ENCODE data around the gene SRGAP2C. TPM values are rescaled to one million over a fixed set of nuclear protein-coding genes. Genes with fewer than 3 reads are reported as not detected.
A peak's percentile ranks its signal among the peaks of the same experiment; 100 is the strongest.
"Not testable (repeated sequence)": the region's sequence is repeated elsewhere in the genome, so short reads cannot be mapped to it uniquely, and the experiment has no call there.

SRGAP2C gene
- total RNA-seq, 1 experiment from 2014 or later: 49.9 TPM

- H2AFZ ChIP-seq; H3K27me3 ChIP-seq (ENCODE audit: insufficient read depth, low read depth); H3K4me1 ChIP-seq (replicated peaks; ENCODE audit: insufficient read depth); POLR2A ChIA-PET (ENCODE audit: unreplicated experiment); H3K4me2 ChIP-seq; H3K36me3 ChIP-seq (ENCODE audit: low read depth); H3K4me3 ChIP-seq; H3K27ac ChIP-seq; H3F3A ChIP-seq (ENCODE audit: insufficient read depth, low read depth); H3K9me3 ChIP-seq (ENCODE audit: insufficient read depth, low read depth); DNase-seq; intact Hi-C loops (cut with micrococcal nuclease; ENCODE audit: unreplicated experiment); H3K79me2 ChIP-seq (ENCODE audit: low read depth); H3K9me2 ChIP-seq (ENCODE audit: insufficient read depth); BruUV-seq (replicated peaks); CTCF ChIA-PET; H4K20me1 ChIP-seq (ENCODE audit: insufficient read depth): not testable (repeated sequence)
Measured at GRCh38 chr1:121232445-121233125, 47.8 kb downstream of the SRGAP2C start.

- H4K20me1 ChIP-seq (ENCODE audit: insufficient read depth); H3F3A ChIP-seq (ENCODE audit: insufficient read depth, low read depth); intact Hi-C loops (cut with micrococcal nuclease; ENCODE audit: unreplicated experiment); H2AFZ ChIP-seq; H3K4me3 ChIP-seq; H3K4me1 ChIP-seq (replicated peaks; ENCODE audit: insufficient read depth); H3K36me3 ChIP-seq (ENCODE audit: low read depth); H3K9me2 ChIP-seq (ENCODE audit: insufficient read depth); H3K79me2 ChIP-seq (ENCODE audit: low read depth); H3K27ac ChIP-seq; CTCF ChIA-PET; BruUV-seq (replicated peaks); H3K27me3 ChIP-seq (ENCODE audit: insufficient read depth, low read depth); H3K4me2 ChIP-seq; POLR2A ChIA-PET (ENCODE audit: unreplicated experiment); DNase-seq; H3K9me3 ChIP-seq (ENCODE audit: insufficient read depth, low read depth): not testable (repeated sequence)
Measured at GRCh38 chr1:121234090-121234759, 49.5 kb downstream of the SRGAP2C start.

GRCh38 chr1:121238384-121238783 lies 53.6 kb downstream of the SRGAP2C start:
- H3K9me3 ChIP-seq (ENCODE audit: insufficient read depth, low read depth); H4K20me1 ChIP-seq (ENCODE audit: insufficient read depth); H3K79me2 ChIP-seq (ENCODE audit: low read depth); H3K9me2 ChIP-seq (ENCODE audit: insufficient read depth); DNase-seq; H3K4me3 ChIP-seq; H3F3A ChIP-seq (ENCODE audit: insufficient read depth, low read depth); H3K4me2 ChIP-seq; intact Hi-C loops (cut with micrococcal nuclease; ENCODE audit: unreplicated experiment); POLR2A ChIA-PET (ENCODE audit: unreplicated experiment); H2AFZ ChIP-seq; H3K4me1 ChIP-seq (replicated peaks; ENCODE audit: insufficient read depth); H3K27me3 ChIP-seq (ENCODE audit: insufficient read depth, low read depth); BruUV-seq (replicated peaks); H3K36me3 ChIP-seq (ENCODE audit: low read depth); CTCF ChIA-PET; H3K27ac ChIP-seq: not testable (repeated sequence)

- H3K4me3 ChIP-seq; H3K4me2 ChIP-seq; H3K27ac ChIP-seq; H3K27me3 ChIP-seq (ENCODE audit: insufficient read depth, low read depth); H3F3A ChIP-seq (ENCODE audit: insufficient read depth, low read depth); CTCF ChIA-PET; BruUV-seq (replicated peaks); H3K36me3 ChIP-seq (ENCODE audit: low read depth); H3K9me3 ChIP-seq (ENCODE audit: insufficient read depth, low read depth); H3K9me2 ChIP-seq (ENCODE audit: insufficient read depth); H2AFZ ChIP-seq; DNase-seq; H3K4me1 ChIP-seq (replicated peaks; ENCODE audit: insufficient read depth); POLR2A ChIA-PET (ENCODE audit: unreplicated experiment); H4K20me1 ChIP-seq (ENCODE audit: insufficient read depth); intact Hi-C loops (cut with micrococcal nuclease; ENCODE audit: unreplicated experiment); H3K79me2 ChIP-seq (ENCODE audit: low read depth): not testable (repeated sequence)
Measured at GRCh38 chr1:121243913-121244312, 59.1 kb downstream of the SRGAP2C start.

GRCh38 chr1:121246399-121246798 lies 61.6 kb downstream of the SRGAP2C start:
- BruUV-seq (replicated peaks): not testable (repeated sequence)

GRCh38 chr1:121252656-121253055 lies 67.9 kb downstream of the SRGAP2C start:
- H3K9me3 ChIP-seq (ENCODE audit: insufficient read depth, low read depth); H3K4me1 ChIP-seq (replicated peaks; ENCODE audit: insufficient read depth); DNase-seq; H3K4me3 ChIP-seq; intact Hi-C loops (cut with micrococcal nuclease; ENCODE audit: unreplicated experiment); H4K20me1 ChIP-seq (ENCODE audit: insufficient read depth); H3K9me2 ChIP-seq (ENCODE audit: insufficient read depth); H3K36me3 ChIP-seq (ENCODE audit: low read depth); H3K27ac ChIP-seq; H3K79me2 ChIP-seq (ENCODE audit: low read depth); POLR2A ChIA-PET (ENCODE audit: unreplicated experiment); H3F3A ChIP-seq (ENCODE audit: insufficient read depth, low read depth); H3K4me2 ChIP-seq; H2AFZ ChIP-seq; H3K27me3 ChIP-seq (ENCODE audit: insufficient read depth, low read depth); CTCF ChIA-PET: not testable (repeated sequence)
- BruUV-seq (replicated peaks): TSS peak; percentile 21

More at GRCh38 chr1:121246399-121246798, 61.6 kb downstream of the SRGAP2C start:
- H3F3A ChIP-seq (ENCODE audit: insufficient read depth, low read depth); H3K79me2 ChIP-seq (ENCODE audit: low read depth); H3K4me1 ChIP-seq (replicated peaks; ENCODE audit: insufficient read depth); POLR2A ChIA-PET (ENCODE audit: unreplicated experiment); CTCF ChIA-PET; H3K9me3 ChIP-seq (ENCODE audit: insufficient read depth, low read depth); H4K20me1 ChIP-seq (ENCODE audit: insufficient read depth); H3K4me3 ChIP-seq; intact Hi-C loops (cut with micrococcal nuclease; ENCODE audit: unreplicated experiment); H2AFZ ChIP-seq; DNase-seq; H3K27me3 ChIP-seq (ENCODE audit: insufficient read depth, low read depth); H3K36me3 ChIP-seq (ENCODE audit: low read depth); H3K4me2 ChIP-seq; H3K9me2 ChIP-seq (ENCODE audit: insufficient read depth); H3K27ac ChIP-seq: not testable (repeated sequence)

- CTCF ChIA-PET; H3K36me3 ChIP-seq (ENCODE audit: low read depth); H3K79me2 ChIP-seq (ENCODE audit: low read depth); intact Hi-C loops (cut with micrococcal nuclease; ENCODE audit: unreplicated experiment); H3K27me3 ChIP-seq (ENCODE audit: insufficient read depth, low read depth); H3K9me2 ChIP-seq (ENCODE audit: insufficient read depth); POLR2A ChIA-PET (ENCODE audit: unreplicated experiment); BruUV-seq (replicated peaks); H3F3A ChIP-seq (ENCODE audit: insufficient read depth, low read depth); DNase-seq; H3K4me3 ChIP-seq; H3K4me2 ChIP-seq; H2AFZ ChIP-seq; H4K20me1 ChIP-seq (ENCODE audit: insufficient read depth); H3K9me3 ChIP-seq (ENCODE audit: insufficient read depth, low read depth); H3K27ac ChIP-seq; H3K4me1 ChIP-seq (replicated peaks; ENCODE audit: insufficient read depth): not testable (repeated sequence)
Measured at GRCh38 chr1:121254618-121255017, 69.8 kb downstream of the SRGAP2C start.

All from PC-9 (cell line).